SKM-1 (cell line): ENCODE results near the gene GGTLC3.
"Not testable (repeated sequence)": the region's sequence is repeated elsewhere in the genome, so short reads cannot be mapped to it uniquely, and the experiment has no call there.

Experiments
- DNase-seq: peaks from one replicate; lab custom pipeline; 2025; ENCODE audit not compliant: unreplicated experiment; lab: John Stamatoyannopoulos, UW

Gene GGTLC3

GRCh38 chr22:18518061-18518460 is at the start of gene GGTLC3:
TSS of gene GGTLC3 (minus strand) at chr22:18518161. CDS start at chr22:18517897, 264 bp downstream.
- not testable (repeated sequence) for DNase-seq

- not testable (repeated sequence) for DNase-seq
Measured at GRCh38 chr22:18560099-18560974, 42.4 kb upstream of the GGTLC3 start.

GRCh38 chr22:18558939-18559338 is 41.0 kb upstream of the GGTLC3 start:
- not testable (repeated sequence) for DNase-seq

- DNase-seq, result not testable (repeated sequence)
Measured at GRCh38 chr22:18558516-18558915, 40.6 kb upstream of the GGTLC3 start.

GRCh38 chr22:18554280-18555256 is 36.6 kb upstream of the GGTLC3 start:
- not testable (repeated sequence) for DNase-seq

GRCh38 chr22:18552839-18553597 is 35.1 kb upstream of the GGTLC3 start:
- DNase-seq, result not testable (repeated sequence)

GRCh38 chr22:18551046-18551445 is 33.1 kb upstream of the GGTLC3 start:
- not testable (repeated sequence) for DNase-seq

- DNase-seq, result not testable (repeated sequence)
Measured at GRCh38 chr22:18549458-18550179, 31.7 kb upstream of the GGTLC3 start.

GRCh38 chr22:18544615-18545014 is 26.7 kb upstream of the GGTLC3 start:
- not testable (repeated sequence) for DNase-seq

- not testable (repeated sequence) for DNase-seq
Measured at GRCh38 chr22:18543400-18543799, 25.4 kb upstream of the GGTLC3 start.

GRCh38 chr22:18539994-18540393 is 22.0 kb upstream of the GGTLC3 start:
- not testable (repeated sequence) for DNase-seq

GRCh38 chr22:18534315-18534714 is 16.4 kb upstream of the GGTLC3 start:
- DNase-seq, result not testable (repeated sequence)

- DNase-seq, result not testable (repeated sequence)
Measured at GRCh38 chr22:18533633-18534032, 15.7 kb upstream of the GGTLC3 start.

GRCh38 chr22:18529416-18530145 is 11.6 kb upstream of the GGTLC3 start:
- not testable (repeated sequence) for DNase-seq

GRCh38 chr22:18528597-18529415 is 10.8 kb upstream of the GGTLC3 start:
- DNase-seq, result not testable (repeated sequence)

GRCh38 chr22:18527752-18528596 is 10.0 kb upstream of the GGTLC3 start, which contains the start of gene TMEM191B:
TSS of gene TMEM191B (plus strand) at chr22:18527802. CDS start at chr22:18527981, 179 bp downstream.
- DNase-seq, result not testable (repeated sequence)

GRCh38 chr22:18523328-18523727 is 5.4 kb upstream of the GGTLC3 start:
- not testable (repeated sequence) for DNase-seq
